ENCODE data around the gene SLCO4A1. TPM values are rescaled to one million over a fixed set of nuclear protein-coding genes. Genes with fewer than 3 reads are reported as not detected.

SLCO4A1 gene
- total RNA-seq, 1 donor from 2014 or later, result 41.6 TPM

DNA sequence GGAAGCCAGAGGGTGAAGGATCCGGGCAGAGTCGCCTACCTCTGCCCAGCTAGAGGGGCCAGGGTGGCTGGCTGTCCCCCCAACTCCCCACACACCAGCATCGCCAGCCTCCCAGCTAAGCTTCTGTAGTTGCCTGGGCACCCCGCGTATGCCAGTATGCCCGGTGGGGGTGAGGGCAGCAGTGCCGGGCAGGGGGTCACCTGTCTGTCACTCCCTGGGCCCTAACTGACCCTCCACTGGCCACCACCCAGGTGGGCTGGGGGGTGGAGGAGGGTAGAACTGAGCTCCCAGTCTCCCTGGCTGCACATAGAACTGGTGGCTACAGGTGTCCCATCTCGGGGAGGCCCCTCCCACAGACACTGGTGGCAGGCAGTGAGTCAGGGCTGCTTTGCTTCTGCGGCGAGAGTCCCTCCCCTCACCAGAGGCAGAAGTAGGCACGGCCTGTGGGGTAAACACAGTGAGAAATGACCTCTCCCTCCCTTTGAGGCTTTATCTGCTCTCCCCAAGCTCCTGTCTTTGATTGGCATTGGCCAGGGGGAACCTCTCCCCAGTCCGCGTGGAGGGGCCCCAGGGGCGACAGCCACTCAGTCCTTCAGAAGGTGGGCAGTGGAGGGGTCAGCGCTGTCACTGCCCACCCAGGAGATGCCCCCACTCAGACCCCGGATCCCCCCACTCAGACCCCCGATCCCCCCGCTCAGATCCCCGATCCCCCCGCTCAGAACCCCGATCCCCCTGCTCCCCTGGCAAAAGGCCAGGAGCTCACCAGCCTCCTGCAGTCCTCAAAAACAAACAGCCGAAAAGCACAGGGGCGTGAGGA is 68.8 kb downstream of the SLCO4A1 start:
- intact Hi-C loops (cut with micrococcal nuclease), result no loop called here

DNA sequence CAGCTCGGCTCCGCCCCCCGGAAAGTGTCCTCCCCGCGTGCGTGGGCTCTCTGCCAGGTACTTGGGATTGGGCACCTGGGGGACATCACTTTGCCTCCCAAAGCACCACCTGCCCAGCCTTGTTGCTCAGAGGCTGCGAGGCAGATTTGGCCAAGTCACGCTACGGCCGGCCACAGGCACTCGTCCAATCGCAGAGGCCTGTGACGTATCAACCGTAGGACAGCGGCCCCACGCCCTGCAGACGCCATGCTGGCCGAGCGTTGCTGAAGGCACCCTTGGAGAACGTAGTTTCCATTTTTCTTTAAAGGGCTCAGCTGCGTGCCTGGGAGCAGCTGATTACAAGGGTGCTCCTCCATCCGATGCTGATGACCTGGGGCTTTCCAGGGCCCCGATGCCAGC is 69.4 kb downstream of the SLCO4A1 start:
- intact Hi-C loops (cut with micrococcal nuclease), result no loop called here

GRCh38 chr20:62712606-62713005 is 70.3 kb downstream of the SLCO4A1 start:
- intact Hi-C loops (cut with micrococcal nuclease), result no loop called here

DNA sequence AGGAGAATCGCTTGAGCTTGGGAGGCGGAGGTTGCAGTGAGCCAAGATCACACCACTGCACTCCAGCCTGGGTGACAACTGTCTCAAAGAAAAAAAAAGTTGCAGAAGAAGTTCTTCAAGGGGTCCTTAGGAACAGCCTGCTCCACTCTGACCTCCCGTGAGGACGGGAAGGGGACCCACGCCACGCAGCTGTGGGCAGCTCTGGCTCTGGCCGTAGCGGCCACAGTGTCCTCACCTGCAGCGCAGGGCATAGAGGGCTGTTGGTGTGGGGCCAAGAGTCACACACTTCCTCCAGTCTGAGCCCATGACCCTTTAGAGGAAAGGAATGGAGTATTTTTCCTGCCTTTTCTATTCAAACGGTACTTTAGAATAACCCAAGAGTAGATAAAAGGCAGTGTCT is 71.7 kb downstream of the SLCO4A1 start:
- intact Hi-C loops (cut with micrococcal nuclease), result no loop called here

- intact Hi-C loops (cut with micrococcal nuclease), result no loop called here
Measured at GRCh38 chr20:62714799-62715198, 72.5 kb downstream of the SLCO4A1 start.

DNA sequence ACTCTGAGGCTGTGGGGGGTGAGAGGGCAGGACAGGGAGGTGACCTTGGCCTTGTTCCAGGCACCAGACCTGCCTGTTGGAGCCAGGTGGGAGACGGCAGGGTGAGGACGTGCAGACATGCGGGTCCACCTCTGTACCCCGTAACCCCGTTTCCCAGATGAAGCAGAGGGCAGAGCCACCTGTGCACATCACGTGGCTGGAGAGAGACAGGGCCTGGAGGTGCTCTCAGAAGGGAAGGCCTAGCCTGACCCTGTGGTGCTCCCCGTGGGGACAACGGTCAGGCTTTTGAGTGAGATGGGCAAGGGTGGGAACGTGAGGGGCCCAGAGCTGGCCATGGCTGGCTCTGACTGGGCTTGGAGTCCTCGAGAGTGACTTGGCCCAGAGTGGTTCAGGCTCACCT is 72.9 kb downstream of the SLCO4A1 start:
- intact Hi-C loops (cut with micrococcal nuclease), result no loop called here

GRCh38 chr20:62716198-62716940 is 74.1 kb downstream of the SLCO4A1 start:
- intact Hi-C loops (cut with micrococcal nuclease), result loop anchor here (1.0 kb wide), 1 partner anchor 24 kb away; no protein-coding TSS in a partner anchor

- intact Hi-C loops (cut with micrococcal nuclease), result loop anchor here (1.0 kb wide), 1 partner anchor 23 kb away; no protein-coding TSS in a partner anchor
Measured at GRCh38 chr20:62716941-62717310, 74.6 kb downstream of the SLCO4A1 start.

- intact Hi-C loops (cut with micrococcal nuclease), result no loop called here
Measured at GRCh38 chr20:62717933-62718332, 75.6 kb downstream of the SLCO4A1 start.

GRCh38 chr20:62718546-62718945 is 76.2 kb downstream of the SLCO4A1 start:
- intact Hi-C loops (cut with micrococcal nuclease), result no loop called here

- intact Hi-C loops (cut with micrococcal nuclease), result no loop called here
Measured at GRCh38 chr20:62719250-62719935, 77.1 kb downstream of the SLCO4A1 start.

Other genes starting within 250 kb of the SLCO4A1 start
- gene CABLES2, start 235.2 kb upstream of the SLCO4A1 start, total RNA-seq, result 18.2 and 18.8 TPM in 2 replicates
- gene RBBP8NL, start 215.0 kb upstream of the SLCO4A1 start, total RNA-seq, result not detected in 2 replicates
- gene GATA5, start 166.5 kb upstream of the SLCO4A1 start, total RNA-seq, result not detected in 2 replicates
- gene NTSR1, start 66.3 kb downstream of the SLCO4A1 start, total RNA-seq, result not detected in 2 replicates
- 11.7 TPM in 2 replicates for gene MRGBP, start 154.0 kb downstream of the SLCO4A1 start, total RNA-seq
- 82.6 and 90.5 TPM in 2 replicates for gene OGFR, start 162.3 kb downstream of the SLCO4A1 start, total RNA-seq
- gene COL9A3, start 174.5 kb downstream of the SLCO4A1 start, total RNA-seq, result 0.15 TPM in 1 of 2 replicates, not detected in the other
- gene TCFL5, start 219.3 kb downstream of the SLCO4A1 start, total RNA-seq, result 4.5 and 5.2 TPM in 2 replicates